Heart left ventricle (tissue), 16 donors: Measurements from ENCODE around the gene PRPSAP2. TPM values are rescaled to one million over a fixed set of nuclear protein-coding genes. Genes with fewer than 3 reads are reported as not detected.

Experiments
- ATAC-seq, 4 donors: fragments of 200-7000 bp; cut with Tn5 transposase; one replicate each; pipeline ENCODE4 v1.9.1; 2020 to 2022; ENCODE audit warnings: moderate library complexity in 4 of 4, mild to moderate bottlenecking in 3 of 4, moderate number of reproducible peaks in 1 of 4
- DNase-seq, 5 donors: peaks; one replicate each; pipeline ENCODE4 v3.0.0-alpha.2; 2020
- H3K27ac ChIP-seq, 12 donors: fragments of 200-600 bp; sonication (generic) in 4 of 12; one replicate each; pipeline versions ENCODE4 v1.5.0 to v1.8.0; 2016 to 2022; ENCODE audit warnings: mild to moderate bottlenecking in 2 of 12
- H3K27me3 ChIP-seq, 9 donors: fragments of 200-600 bp; sonication (generic) in 2 of 9; one replicate each; pipeline versions ENCODE4 v1.5.1 to v1.8.0; 2016 to 2022; ENCODE audit warnings: mild to moderate bottlenecking in 3 of 9
- H3K36me3 ChIP-seq, 9 donors: fragments of 200-600 bp; sonication (generic) in 2 of 9; one replicate each; pipeline versions ENCODE4 v1.5.0 to v1.8.0; 2018 to 2022; ENCODE audit warnings: mild to moderate bottlenecking in 2 of 9
- H3K4me1 ChIP-seq, 12 donors: fragments of 200-600 bp; sonication (generic) in 4 of 12; one replicate each; pipeline versions ENCODE4 v1.5.0 to v1.8.0; 2016 to 2022; ENCODE audit warnings: mild to moderate bottlenecking in 3 of 12
- H3K4me3 ChIP-seq, 12 donors: fragments of 200-600 bp; sonication (generic) in 4 of 12; one replicate each; pipeline versions ENCODE4 v1.5.0 to v1.8.0; 2017 to 2022; ENCODE audit warnings: mild to moderate bottlenecking in 9 of 12, moderate library complexity in 4 of 12
- H3K9me3 ChIP-seq, 12 donors: fragments of 200-600 bp; sonication (generic) in 4 of 12; one replicate each; pipeline versions ENCODE4 v1.5.0 to v1.8.0; 2016 to 2022; ENCODE audit warnings: mild to moderate bottlenecking in 1 of 12
- POLR2A ChIP-seq, 2 donors: fragments of 450-650 bp; IDR thresholded peaks; one replicate each; pipeline ENCODE4 v1.6.1; 2017; ENCODE audit warnings: antibody characterized with exemption in 2 of 2, mild to moderate bottlenecking in 2 of 2, moderate library complexity in 2 of 2
- WGBS, 4 donors: extraction: QIAGEN DNeasy Blood & Tissue Kit in 2 of 4; methylation state at CpG; one replicate each; pipeline versions ENCODE4 v1.1.5 to v1.1.7; 2013 to 2018; 5-methylcytosine and 5-hydroxymethylcytosine counted together
- intact Hi-C, 10 donors: fragments of 100-400 bp; cut with DNase I; formaldehyde crosslinking; loops; one replicate each; pipeline versions ENCODE4 v1.11.1 to v1.14.2; 2022
- polyA plus RNA-seq, 2 donors: library from polyadenylated mRNA; stranded (reverse); fragments of 200-250 nt; gene quantifications; one replicate each; pipeline ENCODE4 v1.2.3, GENCODE V29; 2013
- total RNA-seq, 9 donors: library from RNA; depleted of rRNA in 2 of 9; stranded (reverse); fragments of >200 nt in 2 of 9; fragmentation: NEBNext Ultra II Directional in 3 of 9; extraction: Animal tissue kit (Norgen Biotek cat#: 25700) in 3 of 9; gene quantifications; one replicate each; pipeline versions ENCODE4 v1.1.0 to v1.2.4, GENCODE V29; 2016 to 2023
- TF ChIP-seq, protein P1 (sequence below), 12 donors: fragments of 200-600 bp; sonication (generic) in 4 of 12; IDR thresholded peaks; one replicate each; pipeline versions ENCODE4 v1.5.0 to v1.8.0; 2018 to 2022; ENCODE audit warnings: antibody characterized with exemption in 12 of 12, mild to moderate bottlenecking in 5 of 12
- donor health status: ischemic (EF 13 %, LVEDD 7.1; RV severe dilation, severe dysfunction).
- donor health status: healthy with polysubstance abuse.
- donor health status: DM: no; HTN: yes; CAD: no.
- donor health status: DM: no; HTN: no; CAD: no.
- donor health status: ischemic (EF 25% LVEDD 6.9; RV normal size, moderate dysfunction).
- donor health status: ischemic (EF 25% LVEDD 5.7; RV mildly dilated, moderate dysfunction).
- donor health status: healthy.
- donor health status: DM: yes; HTN: yes; CAD: no.
- donor health status: ischemic (EF 35%, LVEDD 5.7; RV mildly dilated, moderate dysfunction).
- donor health status: nonischemic (EF 11% LVEDD 7.7; RV severe dilation, severe dysfunction).
- donor health status: DM: yes; HTN: yes; CAD: no.
- donor health status: PGD.
- donor health status: ischemic (EF 29% LVEDD 5.4; RV normal size, mild dysfunction).
- donor health status: nonischemic (EF 23%, LVEDD 6.1; RV moderate dilation, normal function).

PRPSAP2 gene
- total and polyA plus RNA-seq, 11 donors: 11.0 to 26.2 (median 17.8) TPM

DNA sequence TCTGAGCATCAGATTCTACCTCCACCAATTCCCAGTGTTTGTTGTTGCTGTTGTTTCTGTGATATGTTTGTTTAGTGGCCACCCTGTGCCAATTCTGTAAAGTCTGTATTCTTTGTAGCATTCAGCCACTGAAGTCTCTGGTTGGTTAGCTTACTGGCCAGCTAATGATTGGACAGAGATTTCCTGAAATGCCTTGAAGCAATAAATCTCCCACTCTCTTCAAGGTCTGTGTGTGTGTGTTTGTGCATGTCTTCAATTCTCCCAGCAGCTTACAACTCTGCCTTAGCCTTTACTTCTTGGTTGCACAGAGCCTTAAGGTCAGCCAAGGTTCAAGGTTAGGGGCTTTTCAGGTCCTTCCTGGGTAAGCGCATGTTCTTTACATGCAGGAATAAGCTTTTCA, 38.2 kb downstream of the PRPSAP2 start:
- DNase-seq (no peak), ATAC-seq (no peak)
- Histone ChIP-seq H3K9me3 (peaks cover 0 to 11% (median 0%) of the 10 kb centered on the region in 12 donors), H3K4me1 (peaks cover 0 to 11% (median 0%) of the 10 kb centered on the region in 12 donors), H3K27me3 (no peaks in the 10 kb centered on the region), H3K4me3 (no peak overlapping the region), H3K36me3 (peaks cover 0 to 67% (median 31%) of the 10 kb centered on the region in 9 donors), H3K27ac (no peak overlapping the region)
- TF ChIP-seq, protein P1, sequence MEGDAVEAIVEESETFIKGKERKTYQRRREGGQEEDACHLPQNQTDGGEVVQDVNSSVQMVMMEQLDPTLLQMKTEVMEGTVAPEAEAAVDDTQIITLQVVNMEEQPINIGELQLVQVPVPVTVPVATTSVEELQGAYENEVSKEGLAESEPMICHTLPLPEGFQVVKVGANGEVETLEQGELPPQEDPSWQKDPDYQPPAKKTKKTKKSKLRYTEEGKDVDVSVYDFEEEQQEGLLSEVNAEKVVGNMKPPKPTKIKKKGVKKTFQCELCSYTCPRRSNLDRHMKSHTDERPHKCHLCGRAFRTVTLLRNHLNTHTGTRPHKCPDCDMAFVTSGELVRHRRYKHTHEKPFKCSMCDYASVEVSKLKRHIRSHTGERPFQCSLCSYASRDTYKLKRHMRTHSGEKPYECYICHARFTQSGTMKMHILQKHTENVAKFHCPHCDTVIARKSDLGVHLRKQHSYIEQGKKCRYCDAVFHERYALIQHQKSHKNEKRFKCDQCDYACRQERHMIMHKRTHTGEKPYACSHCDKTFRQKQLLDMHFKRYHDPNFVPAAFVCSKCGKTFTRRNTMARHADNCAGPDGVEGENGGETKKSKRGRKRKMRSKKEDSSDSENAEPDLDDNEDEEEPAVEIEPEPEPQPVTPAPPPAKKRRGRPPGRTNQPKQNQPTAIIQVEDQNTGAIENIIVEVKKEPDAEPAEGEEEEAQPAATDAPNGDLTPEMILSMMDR (IDR thresholded peaks at IDR 0.05): no peak
- TF ChIP-seq POLR2A (IDR thresholded peaks at IDR 0.05): no peak
- 82 to 96% (median 89%) methylated on average over 1 of the region's 1 CpG for WGBS, 4 donors
- intact Hi-C loops: no loop called here

- ATAC-seq (no peak), DNase-seq (no peak)
- no peak overlapping the region for H3K4me3 ChIP-seq
- peaks cover 0 to 19% (median 0%) of the 10 kb centered on the region in 12 donors for H3K4me1 ChIP-seq
- intact Hi-C loops: no loop called here
- no peak overlapping the region for H3K27ac ChIP-seq
- no peaks in the 10 kb centered on the region for H3K27me3 ChIP-seq
- peaks cover 0 to 11% (median 0%) of the 10 kb centered on the region in 12 donors for H3K9me3 ChIP-seq
- peaks cover 0 to 66% (median 31%) of the 10 kb centered on the region in 9 donors for H3K36me3 ChIP-seq
- TF ChIP-seq, protein P1 (IDR thresholded peaks at IDR 0.05): no peak
- no peak for TF ChIP-seq POLR2A (IDR thresholded peaks at IDR 0.05)
- 78 to 97% (median 91%) methylated on average over 2 of the region's 2 CpGs for WGBS, 4 donors
Measured at GRCh38 chr17:18896947-18897346, 39.0 kb downstream of the PRPSAP2 start.

DNA sequence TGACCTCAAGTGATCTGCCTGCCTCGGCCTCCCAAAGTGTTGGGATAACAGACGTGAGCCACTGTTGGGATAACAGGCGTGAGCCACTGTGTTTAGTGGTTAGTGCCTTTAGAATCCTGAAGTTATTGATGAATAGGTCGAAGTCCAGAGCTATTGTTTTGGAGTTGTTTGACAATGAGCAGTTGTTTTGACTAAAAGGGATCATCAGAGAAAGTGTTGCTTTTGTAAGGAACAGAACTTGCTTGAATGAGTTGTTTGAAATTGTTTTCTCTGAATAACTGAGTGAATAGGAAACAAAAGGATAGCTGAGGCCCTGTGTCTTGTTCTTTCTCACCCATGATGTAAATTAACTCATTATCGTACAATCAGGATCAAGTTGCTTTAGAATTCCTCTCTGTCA, 46.6 kb downstream of the PRPSAP2 start:
- intact Hi-C loops: no loop called here
- no peak overlapping the region for H3K27ac ChIP-seq
- H3K4me3 ChIP-seq: no peak overlapping the region
- WGBS, 4 donors: 93 to 96% (median 94%) methylated on average over 5 of the region's 5 CpGs
- TF ChIP-seq, protein P1 (IDR thresholded peaks at IDR 0.05): no peak
- no peak for TF ChIP-seq POLR2A (IDR thresholded peaks at IDR 0.05)
- no peaks in the 10 kb centered on the region for H3K27me3 ChIP-seq
- DNase-seq (no peak), ATAC-seq (no peak)
- no peaks in the 10 kb centered on the region for H3K9me3 ChIP-seq
- peaks cover 0 to 59% (median 44%) of the 10 kb centered on the region in 9 donors for H3K36me3 ChIP-seq
- peaks cover 0 to 19% (median 0%) of the 10 kb centered on the region in 12 donors for H3K4me1 ChIP-seq

DNA sequence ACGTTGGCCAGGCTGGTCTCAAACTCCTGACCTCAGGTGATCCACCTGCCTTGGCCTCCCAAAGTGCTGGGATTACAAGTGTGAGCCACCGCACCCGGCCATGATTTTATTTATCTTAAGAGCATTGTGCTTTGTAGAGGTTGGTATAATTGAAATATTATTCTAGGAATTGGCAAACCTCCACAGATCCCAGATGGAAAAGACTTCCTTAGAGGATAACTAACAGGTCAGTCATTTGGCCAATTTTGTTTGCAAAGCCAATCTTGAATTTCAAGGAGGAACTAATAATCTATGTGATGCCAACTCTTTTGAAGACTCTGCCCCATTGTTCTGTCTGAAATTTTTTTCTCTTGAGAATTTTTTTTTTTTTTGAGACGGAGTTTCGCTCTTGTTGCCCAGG, 47.3 kb downstream of the PRPSAP2 start:
- WGBS, 4 donors: 78 to 87% (median 85%) methylated on average over 5 of the region's 5 CpGs
- no peaks in the 10 kb centered on the region for H3K9me3 ChIP-seq
- intact Hi-C loops: no loop called here
- peaks cover 0 to 66% (median 52%) of the 10 kb centered on the region in 9 donors for H3K36me3 ChIP-seq
- no peaks in the 10 kb centered on the region for H3K27me3 ChIP-seq
- DNase-seq (no peak), ATAC-seq (no peak)
- peaks cover 0 to 17% (median 0%) of the 10 kb centered on the region in 12 donors for H3K4me1 ChIP-seq
- no peak overlapping the region for H3K4me3 ChIP-seq
- no peak for TF ChIP-seq POLR2A (IDR thresholded peaks at IDR 0.05)
- TF ChIP-seq, protein P1 (IDR thresholded peaks at IDR 0.05): no peak
- no peak overlapping the region for H3K27ac ChIP-seq
